Tibial nerve (tissue), 4 donors: Measurements from ENCODE around the gene RCAN2.

Source experiments
- CTCF ChIP-seq, 5 experiments: fragments of 200-600 bp in 3 of 5; fragments of 450-650 bp in 2 of 5; sonication (generic) in 3 of 5; IDR thresholded peaks; one replicate each; pipeline ENCODE4 v1.5.1; 2016 to 2019; ENCODE audit warnings: antibody characterized with exemption in 5 of 5, mild to moderate bottlenecking in 3 of 5, moderate library complexity in 2 of 5
- EP300 ChIP-seq, 2 donors: sonication (generic); formaldehyde crosslinking; IDR thresholded peaks; one replicate each; pipeline ENCODE4 v1.6.1; 2017; ENCODE audit warnings: antibody characterized with exemption in 2 of 2, mild to moderate bottlenecking in 1 of 2
- POLR2A ChIP-seq, 2 donors: fragments of 450-650 bp; IDR thresholded peaks; one replicate each; pipeline ENCODE4 v1.6.1; 2017; ENCODE audit warnings: antibody characterized with exemption in 2 of 2, mild to moderate bottlenecking in 2 of 2, moderate library complexity in 2 of 2

- TF ChIP-seq POLR2A (IDR thresholded peaks at IDR 0.05) = no peak
- no peak for TF ChIP-seq CTCF (IDR thresholded peaks at IDR 0.05)
- TF ChIP-seq EP300 (IDR thresholded peaks at IDR 0.05) = no peak
These were observed at the start of gene RCAN2 for GRCh38 chr6:46491201-46491627.
